NCI-H345 (cell line): Measurements from ENCODE around the gene RTF1.
"Not testable (repeated sequence)": the region's sequence is repeated elsewhere in the genome, so short reads cannot be mapped to it uniquely, and the experiment has no call there.

Experiments
- DNase-seq: peaks from one replicate; lab custom pipeline; 2025; lab: John Stamatoyannopoulos, UW

Gene RTF1

DNA sequence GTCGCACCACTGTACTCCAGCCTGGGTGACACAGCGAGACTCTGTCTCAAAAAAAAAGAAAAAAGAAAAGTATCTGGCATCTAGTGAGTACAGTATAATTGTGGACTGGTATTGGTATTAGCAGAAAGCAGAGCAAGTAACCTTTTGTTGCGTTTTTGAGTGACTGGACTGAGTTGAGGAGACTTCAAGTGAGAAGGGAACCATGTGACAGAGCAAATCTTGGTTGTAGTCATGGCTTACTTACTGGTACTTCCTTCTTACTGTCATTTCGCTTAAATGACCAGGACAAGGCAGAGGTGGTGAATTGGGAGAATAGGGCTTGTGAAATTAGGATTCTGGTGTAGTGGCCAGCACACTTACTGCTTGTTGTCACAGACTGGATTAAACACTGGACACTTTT is 20.6 kb downstream of the RTF1 start:
- no peak for DNase-seq

DNA sequence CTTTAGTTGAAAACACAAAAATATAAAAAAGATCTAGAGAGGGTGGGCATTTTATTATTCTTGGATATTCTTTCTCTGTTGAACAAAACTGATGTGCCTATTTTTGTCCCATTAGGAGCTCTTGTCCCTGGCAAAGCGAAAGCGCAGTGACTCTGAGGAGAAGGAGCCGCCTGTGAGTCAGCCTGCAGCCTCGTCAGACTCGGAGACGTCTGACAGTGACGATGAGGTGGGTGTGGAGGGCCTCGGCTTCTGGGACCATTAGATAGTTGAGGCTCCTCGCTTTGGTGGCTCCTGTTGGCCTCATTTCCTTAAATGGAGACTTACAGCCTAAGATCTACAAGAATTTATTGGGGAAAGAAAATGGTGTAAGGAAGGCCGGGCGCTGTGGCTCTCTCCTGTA is 21.3 kb downstream of the RTF1 start:
- DNase-seq: no peak

DNA sequence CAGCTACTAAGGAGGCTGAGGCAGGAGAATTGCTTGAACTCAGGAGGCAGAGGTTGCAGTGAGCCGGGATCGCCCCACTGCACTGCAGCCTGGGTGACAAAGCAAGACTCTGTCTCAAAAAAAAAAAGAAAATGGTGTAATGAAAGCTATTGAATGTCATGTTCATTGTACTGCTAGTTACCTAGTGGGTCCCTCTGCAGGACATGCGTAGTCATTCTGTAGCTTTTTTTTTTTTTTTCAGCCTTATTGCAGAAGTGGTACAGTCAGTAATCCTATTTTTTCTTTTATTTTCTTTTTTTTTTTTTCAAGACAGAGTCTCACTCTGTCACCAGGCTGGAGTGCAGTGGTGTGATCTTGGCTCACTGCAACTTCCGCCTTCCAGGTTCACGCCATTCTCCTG is 21.9 kb downstream of the RTF1 start:
- DNase-seq: not testable (repeated sequence)

DNA sequence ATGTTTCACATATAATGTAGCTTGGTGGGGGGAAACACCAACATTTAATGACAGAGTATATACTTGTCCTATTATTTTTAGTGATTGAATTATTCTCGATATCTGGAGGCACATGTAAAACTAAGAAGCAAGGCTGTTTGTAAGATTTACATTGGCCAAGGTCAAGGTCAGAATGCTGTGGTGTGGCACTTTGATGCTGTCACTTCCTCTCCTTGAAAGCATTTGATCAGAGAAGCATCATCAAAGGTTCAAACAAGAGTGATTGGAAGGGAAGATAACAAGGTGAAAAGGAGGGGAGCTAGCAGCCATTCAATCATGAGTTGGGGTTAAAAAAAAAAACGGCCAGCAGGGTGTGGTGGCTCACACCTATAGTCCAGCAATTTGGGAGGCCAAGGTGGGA is 26.4 kb downstream of the RTF1 start:
- no peak for DNase-seq

DNA sequence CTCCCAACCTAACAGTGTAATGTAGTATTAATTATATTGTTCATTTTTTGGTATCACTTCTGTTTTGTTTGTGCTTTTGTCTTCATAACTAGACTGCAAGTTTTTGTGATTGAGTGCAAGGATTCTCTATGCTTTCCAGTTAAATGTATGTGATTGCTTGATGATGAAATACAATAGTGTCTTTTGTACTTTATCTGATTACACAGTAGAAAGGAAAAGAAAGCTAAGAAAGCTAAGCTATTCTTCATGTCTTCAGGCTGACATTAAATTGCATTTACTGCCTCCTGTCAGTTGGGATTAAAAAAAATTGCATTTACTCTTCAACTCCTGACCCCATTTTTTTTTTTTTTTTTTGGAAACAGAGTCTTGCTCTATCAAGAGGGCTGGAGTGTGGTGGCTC is 28.5 kb downstream of the RTF1 start:
- DNase-seq: no peak

DNA sequence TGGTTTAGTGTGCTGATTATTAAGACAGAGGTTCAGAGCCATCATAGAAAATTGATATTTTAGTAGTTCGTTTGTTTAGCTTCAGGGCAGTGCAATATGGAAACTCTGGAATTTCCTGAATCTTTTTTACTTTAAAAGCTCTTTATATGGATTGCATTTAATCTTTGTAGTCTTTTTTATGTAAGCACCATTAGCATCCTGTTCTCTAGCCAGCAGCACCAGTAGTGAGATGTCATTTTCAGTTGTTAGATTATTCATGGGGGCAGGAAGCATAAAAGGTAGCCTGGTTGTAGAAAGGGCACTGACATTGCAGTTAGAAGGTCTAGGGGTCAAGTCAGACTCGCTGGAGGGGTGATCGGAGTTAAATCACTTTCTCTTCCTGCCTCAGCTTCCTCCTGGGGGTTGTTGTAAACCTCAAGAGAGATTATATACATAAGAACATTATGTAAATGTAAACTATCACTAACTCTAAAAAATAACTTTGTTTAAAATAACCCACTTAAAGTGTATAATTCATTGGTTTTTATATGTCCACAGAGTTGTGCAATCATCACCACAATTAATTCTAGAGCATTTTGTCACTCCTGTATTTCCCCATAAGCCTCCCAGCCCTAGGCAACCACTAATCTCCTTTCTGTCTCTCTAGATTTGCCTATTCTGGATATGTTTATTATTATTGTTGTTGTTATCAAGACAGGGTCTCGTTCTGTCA is 45.3 kb downstream of the RTF1 start:
- no peak for DNase-seq

DNA sequence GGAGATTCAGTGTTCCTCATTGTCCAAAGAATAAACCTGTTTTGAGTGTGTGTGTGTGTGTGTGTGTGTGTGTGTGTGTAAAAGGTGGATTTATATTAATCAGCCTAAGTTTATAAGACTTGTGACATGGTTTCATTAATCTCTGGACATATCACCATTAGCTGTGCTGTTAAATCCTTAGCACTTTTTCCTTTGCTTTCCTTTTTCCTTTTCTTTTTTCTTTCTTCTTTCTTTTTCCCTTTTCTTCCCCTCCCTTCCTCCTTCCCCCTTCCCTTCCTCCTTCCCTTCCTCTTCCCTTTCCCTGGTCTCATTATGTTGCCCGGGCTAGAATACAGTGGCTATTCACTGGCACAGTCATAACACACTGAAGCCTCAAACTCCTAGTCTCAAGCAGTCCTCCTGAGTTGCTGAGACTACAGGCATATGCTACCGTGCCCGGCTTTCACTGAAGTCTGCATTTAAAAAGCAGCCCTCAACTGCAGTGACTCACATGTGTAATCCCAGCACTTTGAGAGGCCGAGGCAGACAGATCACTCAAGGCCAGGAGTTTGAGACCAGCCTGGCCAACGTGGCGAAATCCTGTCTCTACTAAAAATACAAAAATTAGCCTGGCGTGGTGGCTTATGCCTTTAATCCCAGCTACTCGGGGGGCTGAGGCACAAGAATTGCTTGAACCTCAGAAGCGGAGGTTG is 48.1 kb downstream of the RTF1 start:
- no peak for DNase-seq

DNA sequence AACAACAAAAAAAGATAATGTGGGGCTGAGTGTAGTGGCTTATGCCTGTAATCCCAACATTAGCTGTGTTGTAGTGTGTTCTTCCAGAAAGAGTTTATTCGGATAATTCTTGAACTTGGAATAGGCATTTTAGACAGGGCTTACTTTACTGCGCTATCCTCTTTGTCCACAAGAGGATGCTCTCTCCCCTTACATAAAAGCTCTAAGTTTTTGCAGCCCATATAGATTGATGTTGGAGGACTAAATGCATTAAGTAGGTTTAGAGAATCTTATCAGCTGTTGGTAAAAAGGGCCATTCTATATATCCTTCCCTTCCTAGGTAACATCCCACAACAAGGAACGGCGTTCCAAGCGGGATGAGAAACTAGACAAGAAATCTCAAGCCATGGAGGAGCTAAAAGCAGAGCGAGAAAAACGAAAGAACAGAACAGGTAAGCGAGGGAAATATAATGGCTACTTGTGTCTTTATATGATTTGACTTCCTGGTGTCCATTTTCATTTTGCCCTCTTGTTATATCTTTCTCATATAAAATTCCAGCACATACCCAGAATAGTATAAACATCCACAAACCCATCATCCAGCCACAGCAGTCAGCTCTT is 49.0 kb downstream of the RTF1 start:
- DNase-seq: peak; percentile 14

DNA sequence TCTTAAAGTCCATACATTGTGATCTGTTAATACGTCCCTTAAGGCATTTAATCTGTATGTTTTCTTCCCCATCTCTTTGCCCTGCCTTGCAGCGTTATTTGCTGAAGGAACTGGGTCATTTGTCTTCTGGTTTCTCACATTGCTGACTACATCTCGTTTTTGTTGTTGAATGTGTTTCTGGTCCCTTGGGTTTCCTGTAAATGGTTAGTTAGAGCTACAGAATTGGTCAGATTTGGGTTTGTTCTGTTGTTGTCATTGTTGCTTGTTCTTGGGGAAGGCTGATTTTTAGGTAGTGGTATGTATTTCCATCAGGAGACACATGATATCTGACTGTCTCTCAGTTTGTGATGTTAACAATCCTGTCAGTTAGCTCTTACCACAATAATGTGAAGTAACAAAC is 49.8 kb downstream of the RTF1 start:
- no peak for DNase-seq

DNA sequence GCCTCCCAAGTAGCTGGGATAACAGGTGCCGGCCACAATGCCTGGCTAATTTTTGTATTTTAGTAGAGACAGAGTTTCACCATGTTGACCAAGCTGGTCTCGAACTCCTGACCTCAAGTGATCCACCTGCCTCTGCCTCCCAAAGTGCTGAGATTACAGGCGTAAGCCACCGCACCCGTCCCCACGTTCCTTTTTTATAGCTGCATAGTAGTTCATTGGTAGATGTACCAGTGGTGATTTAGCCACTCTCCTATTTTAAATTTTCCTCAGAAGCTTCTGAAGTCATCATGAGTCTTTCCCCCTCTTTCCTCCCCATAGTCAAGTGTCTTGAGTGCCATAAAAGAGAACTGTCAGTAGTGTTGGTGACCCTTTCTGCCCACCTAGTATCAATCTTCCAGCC is 52.7 kb downstream of the RTF1 start:
- not testable (repeated sequence) for DNase-seq

DNA sequence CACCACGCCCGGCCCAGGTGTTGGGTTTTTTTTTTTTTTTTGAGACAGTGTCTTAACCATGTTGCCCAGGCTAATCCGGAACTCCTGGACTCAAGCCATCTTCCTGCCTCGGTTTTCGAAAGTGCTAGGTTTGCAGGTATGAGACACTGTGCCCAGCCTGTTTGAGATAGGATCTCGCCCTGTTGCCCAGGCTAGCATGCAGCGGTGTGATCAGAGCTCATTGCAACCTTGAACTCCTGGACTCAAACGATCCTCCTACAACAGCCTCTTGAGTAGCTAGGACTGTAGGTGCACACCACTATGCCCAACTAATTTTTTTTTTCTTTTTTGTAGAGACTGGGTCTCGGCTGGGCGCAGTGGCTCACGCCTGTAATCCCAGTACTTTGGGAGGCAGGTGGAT is 56.5 kb downstream of the RTF1 start:
- no peak for DNase-seq

DNA sequence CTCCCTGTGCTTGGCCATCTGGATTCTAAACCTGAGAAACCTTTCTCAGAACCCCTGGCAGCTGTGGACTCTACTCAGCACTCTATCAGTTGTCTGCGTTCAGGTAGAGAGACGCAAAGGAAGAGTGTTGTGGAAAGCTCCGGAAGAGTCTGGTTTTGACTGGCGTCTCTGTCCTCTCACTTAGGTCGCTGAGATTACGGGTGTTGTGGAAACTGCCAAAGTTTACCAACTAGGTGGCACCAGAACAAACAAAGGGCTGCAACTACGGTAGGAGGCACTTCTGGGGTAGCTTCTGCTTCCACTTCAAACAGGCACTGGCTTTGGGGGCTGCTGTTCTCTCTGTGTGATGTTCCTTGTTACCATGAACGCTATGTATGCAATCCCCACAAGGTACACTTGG is 57.5 kb downstream of the RTF1 start:
- no peak for DNase-seq

DNA sequence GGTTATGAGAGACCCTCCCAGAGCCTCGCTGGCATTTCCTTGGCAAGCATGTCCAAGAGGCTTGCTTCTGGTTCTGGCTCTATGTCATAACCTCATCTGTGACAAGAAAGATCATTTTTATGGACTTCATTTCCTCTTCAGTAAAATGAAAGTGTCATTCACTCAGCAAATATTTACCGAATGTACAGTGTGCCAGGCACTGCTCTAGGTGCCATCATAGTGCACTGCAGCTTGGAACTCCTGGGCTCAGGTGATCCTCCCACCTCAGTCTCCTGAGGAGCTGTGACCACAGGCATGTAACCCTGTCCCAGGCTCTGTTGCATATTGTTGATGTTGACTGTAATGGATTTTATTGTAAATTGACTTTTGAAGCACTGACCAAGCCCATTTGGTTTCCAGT is 58.0 kb downstream of the RTF1 start:
- no peak for DNase-seq

DNA sequence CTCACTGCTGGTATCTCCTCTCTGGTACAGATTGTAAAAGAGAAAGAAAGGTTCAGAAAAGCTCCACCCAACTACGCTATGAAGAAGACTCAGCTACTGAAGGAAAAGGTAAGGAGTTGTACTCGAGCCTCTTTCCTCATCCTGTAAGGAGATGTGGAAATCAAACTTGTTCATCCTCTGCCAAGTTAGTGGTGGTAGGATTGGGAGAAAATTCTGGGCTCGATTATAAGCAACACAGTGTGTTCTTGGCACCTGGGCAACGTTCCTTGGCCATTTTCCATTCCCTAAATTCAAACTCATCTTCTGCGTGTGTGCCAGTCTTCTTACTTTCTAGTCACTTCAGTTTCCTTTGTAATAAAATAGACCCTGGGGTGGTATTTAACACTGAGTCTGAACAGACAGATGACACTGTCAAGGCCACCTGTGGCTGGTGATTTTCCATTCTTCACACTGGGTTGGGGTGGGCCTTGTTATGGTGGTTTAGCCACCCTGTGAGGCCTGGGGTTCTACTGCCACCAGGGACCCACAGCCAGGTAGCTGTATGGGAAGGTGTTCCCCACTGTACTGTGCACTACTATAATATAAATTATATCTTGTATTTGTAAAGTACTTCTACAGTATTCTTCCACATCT is 59.6 kb downstream of the RTF1 start:
- DNase-seq: no peak

DNA sequence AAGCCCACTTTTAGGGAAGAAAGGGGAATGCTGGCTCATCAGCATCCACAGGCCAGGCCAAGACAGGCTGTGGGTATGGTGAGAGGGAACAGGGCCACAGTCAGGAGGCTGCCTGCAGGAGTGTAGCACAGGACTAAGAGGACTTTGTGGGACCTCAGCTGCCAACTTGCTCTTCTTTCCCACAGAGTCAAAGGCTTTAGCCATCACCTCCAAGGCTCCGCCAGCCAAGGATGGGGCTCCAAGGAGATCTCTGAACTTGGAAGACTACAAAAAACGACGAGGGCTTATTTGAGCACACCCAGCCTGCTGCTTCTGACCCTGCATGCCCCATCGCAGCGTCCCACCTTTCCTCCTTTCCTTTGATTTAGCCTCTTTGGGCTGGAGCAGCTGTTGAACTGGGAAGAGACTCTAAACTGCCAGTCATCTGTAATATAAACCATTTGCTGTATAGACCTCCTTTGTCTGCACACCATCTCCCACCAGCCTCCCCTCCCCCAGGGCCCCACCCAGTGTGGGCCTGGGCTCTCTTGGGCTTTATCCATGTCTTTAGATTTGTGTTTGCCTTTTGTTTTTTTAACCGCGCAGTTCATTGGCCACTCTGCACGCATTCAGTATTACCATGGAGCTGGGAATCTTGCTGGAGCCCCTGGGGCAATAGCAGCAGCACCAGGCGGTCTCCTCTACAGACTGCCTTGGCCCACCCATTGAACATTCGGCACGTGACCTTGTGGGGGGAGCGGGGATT is 63.7 kb downstream of the RTF1 start:
- DNase-seq: no peak

DNA sequence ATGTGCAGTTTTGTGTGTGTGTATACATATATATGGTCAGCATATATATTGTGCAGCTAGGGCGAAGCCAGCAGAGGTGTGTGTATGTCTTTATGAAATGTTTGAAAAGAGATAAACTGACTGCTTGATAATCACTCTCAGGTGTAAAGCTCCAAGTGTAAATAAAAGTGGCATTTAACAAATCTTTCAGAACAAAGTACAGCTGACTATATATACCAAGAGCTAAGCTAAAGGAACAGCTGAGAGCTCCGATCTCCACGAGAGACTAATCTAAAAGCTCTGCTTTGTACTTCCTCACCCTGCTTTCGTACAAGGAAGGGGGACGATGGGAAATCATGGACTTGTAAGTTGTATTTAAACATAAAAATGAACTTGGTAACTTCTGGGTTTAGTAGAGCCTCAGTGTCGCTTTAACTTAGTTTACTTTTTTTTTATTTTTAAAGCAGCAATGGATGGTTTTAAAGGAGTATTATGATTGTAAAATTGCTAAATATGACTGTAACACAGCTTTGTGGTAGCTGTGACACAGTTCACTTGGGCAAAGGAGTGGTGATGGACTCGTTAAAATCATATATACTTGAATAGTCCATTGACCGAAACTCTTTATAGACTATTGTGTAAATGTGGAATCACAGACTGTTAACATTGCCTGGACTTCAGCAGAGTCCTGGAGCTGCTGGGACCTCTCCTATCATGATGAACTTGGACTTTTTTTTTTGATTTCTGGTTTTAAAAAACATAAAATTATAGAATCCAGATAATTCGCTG is 65.4 kb downstream of the RTF1 start:
- DNase-seq: no peak

DNA sequence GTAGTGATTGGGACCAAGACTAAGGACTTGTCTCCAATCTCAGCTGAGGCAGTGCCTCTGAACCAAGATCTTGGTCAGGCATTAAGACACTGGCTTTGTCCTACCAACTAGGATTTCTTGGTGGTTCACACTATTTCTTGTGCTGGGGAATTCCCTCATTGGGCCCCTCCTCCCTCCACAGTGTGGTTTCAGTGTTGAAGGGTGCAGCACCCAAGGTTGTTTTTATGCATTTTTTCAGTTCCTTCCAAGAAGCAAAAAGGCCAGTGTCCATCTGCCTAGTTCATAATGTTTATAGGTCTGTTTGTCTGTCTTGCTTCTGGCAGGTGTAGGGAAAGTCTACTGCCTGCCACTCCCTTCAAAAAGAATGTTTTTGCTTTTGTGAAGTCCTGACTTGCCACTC is 66.2 kb downstream of the RTF1 start:
- DNase-seq: no peak

DNA sequence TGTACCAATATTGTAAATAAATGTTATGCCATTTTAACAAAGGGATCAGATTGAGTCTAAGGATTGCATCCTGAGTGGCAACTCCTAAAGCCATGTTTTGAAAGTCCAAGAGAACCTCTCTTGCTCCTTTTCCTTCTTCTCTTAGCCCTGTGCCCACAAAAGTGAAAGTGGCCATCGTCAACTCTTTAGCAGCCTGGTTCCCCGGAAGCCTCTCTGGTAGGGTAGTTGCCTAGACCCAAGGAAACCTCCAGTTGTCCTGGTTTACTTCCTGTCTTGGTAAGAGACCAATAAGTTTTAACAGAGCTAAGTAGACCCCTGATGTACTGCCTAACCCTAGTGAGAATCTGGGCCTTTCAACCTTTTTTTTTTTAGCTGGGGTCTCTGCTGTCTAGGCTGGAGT is 66.6 kb downstream of the RTF1 start:
- DNase-seq: no peak

DNA sequence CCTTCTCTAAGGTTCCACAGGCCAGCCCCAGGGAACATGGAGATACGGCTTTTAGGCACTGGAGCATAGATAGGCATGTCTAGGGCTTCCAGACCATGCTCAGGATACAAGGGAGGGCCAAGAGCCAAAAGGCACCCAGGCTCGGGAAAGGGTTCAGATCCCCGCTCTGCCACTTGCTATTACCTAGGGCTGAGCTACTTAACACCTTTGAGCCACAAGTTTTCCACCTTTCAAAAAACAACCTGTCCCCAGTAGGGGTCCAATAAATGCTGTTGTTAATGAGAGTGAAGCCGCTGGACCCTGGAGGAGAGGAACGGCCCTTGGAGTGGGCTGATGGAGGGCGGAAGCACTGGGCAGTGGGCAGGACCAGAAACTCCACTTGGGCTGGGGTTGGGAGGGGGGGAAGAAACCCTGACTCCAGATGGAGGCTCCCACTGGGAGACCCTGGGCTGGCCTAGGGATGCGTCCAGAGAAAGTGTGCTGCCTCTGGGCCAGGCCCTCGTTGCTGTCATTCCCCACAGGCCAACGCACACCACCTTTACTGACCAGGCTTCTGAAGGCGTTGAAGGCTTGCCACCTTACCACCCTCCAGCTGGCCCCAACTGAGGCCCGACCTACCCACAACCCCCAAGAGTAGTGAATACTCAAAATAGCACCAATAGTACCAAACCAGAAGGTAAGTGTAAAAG is 68.2 kb downstream of the RTF1 start:
- DNase-seq: no peak

DNA sequence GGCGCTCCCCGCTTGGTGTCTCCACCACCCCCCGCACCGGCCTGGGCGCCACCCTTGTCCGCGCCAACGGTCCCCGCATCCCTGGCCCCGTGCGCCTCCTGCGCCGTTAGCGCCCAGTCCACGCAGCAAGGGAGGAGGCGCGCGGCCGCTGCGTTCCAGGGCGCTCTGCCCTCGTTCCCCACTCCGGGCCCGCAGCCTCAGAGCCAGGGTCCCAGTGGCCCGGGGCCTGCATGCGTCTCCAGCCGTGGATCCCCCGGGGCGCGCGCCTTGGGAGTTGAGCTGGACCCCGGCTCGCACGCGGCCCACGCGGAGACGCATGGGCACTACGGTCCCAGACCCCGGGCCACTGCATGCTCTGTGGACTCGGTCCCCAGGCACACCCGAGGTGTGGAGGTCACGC is 69.4 kb downstream of the RTF1 start:
- DNase-seq: no peak

DNA sequence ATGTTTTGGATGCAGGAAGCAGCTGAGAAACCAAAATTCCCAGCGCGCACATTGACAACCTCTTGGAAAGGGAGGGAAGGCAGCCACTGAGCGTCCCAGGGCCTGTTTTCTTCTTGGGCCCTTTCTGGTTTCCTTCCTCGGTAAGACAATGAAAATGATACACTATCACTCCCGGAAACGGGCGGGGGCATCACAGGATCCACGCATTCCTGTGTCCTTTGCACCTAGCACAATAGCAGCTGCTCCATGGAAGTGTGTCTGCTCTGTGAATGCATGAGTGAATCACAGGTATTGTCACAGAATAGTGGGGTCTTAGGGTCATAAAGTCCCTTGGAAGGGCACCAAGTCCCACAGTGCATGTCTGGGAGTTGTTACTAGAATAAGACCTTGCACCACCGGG is 70.5 kb downstream of the RTF1 start:
- DNase-seq: no peak
